Measurements from ENCODE around the gene ADAMTS3. TPM values are rescaled to one million over a fixed set of nuclear protein-coding genes. Genes with fewer than 3 reads are reported as not detected.
A peak's percentile ranks its signal among the peaks of the same experiment; 100 is the strongest.

The ADAMTS3 gene
- total RNA-seq, 3 donors from 2014 or later, result 0.17 to 0.57 (median 0.41) TPM

DNA sequence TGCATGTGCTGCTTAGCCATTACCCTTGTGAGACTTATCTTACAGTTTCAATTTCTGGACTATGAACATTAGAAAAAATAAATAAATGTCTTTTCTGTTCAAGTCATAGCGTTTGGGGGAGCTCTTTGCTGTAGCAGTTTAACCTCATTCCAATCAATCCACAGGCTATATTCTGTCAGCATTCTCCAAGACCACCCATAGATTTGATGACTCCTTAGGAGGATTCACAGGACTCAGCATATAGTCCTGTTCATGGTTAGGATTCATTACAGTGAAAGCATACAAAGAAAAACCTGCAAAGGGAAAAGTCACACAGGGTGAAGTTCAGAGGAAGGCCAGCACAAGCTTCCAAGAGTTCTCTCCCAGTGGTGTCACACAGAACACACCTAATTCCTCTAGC, 180.5 kb downstream of the ADAMTS3 start:
- H3K4me1 ChIP-seq (ENCODE audit: low read depth), result no peaks in the 10 kb centered on the region
- H3K9me3 ChIP-seq, result no peaks in the 10 kb centered on the region
- TF ChIP-seq, protein P1, sequence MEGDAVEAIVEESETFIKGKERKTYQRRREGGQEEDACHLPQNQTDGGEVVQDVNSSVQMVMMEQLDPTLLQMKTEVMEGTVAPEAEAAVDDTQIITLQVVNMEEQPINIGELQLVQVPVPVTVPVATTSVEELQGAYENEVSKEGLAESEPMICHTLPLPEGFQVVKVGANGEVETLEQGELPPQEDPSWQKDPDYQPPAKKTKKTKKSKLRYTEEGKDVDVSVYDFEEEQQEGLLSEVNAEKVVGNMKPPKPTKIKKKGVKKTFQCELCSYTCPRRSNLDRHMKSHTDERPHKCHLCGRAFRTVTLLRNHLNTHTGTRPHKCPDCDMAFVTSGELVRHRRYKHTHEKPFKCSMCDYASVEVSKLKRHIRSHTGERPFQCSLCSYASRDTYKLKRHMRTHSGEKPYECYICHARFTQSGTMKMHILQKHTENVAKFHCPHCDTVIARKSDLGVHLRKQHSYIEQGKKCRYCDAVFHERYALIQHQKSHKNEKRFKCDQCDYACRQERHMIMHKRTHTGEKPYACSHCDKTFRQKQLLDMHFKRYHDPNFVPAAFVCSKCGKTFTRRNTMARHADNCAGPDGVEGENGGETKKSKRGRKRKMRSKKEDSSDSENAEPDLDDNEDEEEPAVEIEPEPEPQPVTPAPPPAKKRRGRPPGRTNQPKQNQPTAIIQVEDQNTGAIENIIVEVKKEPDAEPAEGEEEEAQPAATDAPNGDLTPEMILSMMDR (IDR thresholded peaks at IDR 0.05), result no peak
- ATAC-seq (no peak), DNase-seq (no peak)
- no peak overlapping the region for H3K4me3 ChIP-seq
- no peaks in the 10 kb centered on the region for H3K36me3 ChIP-seq (ENCODE audit: low read depth)
- intact Hi-C loops (cut with DNase I, micrococcal nuclease), result no loop called here

DNA sequence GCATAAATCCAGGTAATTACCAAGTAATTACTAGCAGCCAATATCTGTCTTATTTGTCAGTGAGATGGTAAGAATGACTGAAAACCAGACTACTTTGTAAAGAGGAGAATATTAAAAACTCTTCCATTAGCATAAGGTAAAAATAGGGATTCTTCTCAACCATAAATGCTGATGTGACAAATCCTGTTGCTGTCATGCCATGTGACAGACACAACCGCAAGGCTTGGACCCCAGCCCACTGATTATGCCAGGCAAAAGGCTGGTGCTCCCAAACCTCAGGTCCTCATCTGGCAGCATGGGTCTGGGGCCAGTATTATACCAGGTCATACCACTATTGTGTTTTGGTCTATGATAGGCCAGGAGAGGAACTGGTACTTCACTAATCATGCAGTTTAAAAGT, 181.1 kb downstream of the ADAMTS3 start:
- Histone ChIP-seq H3K36me3 (ENCODE audit: low read depth) (no peaks in the 10 kb centered on the region), H3K4me3 (no peak overlapping the region), H3K9me3 (no peaks in the 10 kb centered on the region), H3K4me1 (ENCODE audit: low read depth) (no peaks in the 10 kb centered on the region)
- intact Hi-C loops (cut with DNase I, micrococcal nuclease), result no loop called here
- no peak for DNase-seq
- TF ChIP-seq, protein P1 (IDR thresholded peaks at IDR 0.05), result no peak
- no peak for ATAC-seq

DNA sequence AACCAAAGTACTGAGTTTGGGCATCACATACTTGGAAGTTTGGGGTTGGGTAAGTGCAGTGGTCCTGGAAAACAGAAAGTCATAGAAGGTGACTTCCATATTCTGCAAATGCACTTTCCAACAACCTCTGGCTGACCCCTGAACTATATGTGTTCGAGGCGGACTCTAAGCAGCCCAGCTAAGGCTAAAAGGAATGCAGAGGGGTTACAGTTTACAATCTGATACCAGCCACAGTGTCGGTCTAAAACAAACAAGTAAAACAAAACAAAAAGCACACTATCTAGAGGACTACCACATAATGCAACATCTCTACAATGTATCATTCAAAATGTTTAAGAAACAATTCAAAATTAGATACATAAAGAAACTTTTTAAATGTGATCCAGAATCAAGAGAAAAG, 185.6 kb downstream of the ADAMTS3 start:
- ATAC-seq (no peak), DNase-seq (no peak)
- H3K4me3 ChIP-seq, result no peak overlapping the region
- no peaks in the 10 kb centered on the region for H3K36me3 ChIP-seq (ENCODE audit: low read depth)
- TF ChIP-seq, protein P1 (IDR thresholded peaks at IDR 0.05), result no peak
- no peaks in the 10 kb centered on the region for H3K9me3 ChIP-seq
- intact Hi-C loops (cut with DNase I, micrococcal nuclease), result no loop called here
- no peaks in the 10 kb centered on the region for H3K4me1 ChIP-seq (ENCODE audit: low read depth)

DNA sequence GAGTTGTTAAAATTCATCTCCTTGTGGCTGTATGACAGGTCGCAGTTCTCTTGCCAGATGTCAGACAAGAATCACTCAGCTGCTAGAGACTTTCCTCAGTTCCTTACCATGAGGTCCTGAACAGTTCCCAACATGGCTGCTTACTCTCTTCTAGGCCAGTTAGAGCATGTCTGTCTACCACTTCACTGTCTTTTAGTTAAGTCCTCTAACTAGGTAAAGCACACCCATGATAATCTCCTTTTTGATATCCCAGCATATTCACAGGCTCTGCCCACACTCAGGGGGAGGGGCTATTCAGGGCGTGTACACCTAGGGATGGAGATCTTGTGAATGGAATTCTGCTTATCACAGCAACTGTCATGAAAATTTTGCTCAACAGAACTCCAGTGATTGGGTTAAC, 190.1 kb downstream of the ADAMTS3 start:
- H3K9me3 ChIP-seq, result no peaks in the 10 kb centered on the region
- intact Hi-C loops (cut with DNase I, micrococcal nuclease), result no loop called here
- DNase-seq, result no peak
- no peak overlapping the region for H3K4me3 ChIP-seq
- TF ChIP-seq, protein P1 (IDR thresholded peaks at IDR 0.05), result no peak
- no peaks in the 10 kb centered on the region for H3K36me3 ChIP-seq (ENCODE audit: low read depth)
- H3K4me1 ChIP-seq (ENCODE audit: low read depth), result no peaks in the 10 kb centered on the region
- no peak for ATAC-seq

DNA sequence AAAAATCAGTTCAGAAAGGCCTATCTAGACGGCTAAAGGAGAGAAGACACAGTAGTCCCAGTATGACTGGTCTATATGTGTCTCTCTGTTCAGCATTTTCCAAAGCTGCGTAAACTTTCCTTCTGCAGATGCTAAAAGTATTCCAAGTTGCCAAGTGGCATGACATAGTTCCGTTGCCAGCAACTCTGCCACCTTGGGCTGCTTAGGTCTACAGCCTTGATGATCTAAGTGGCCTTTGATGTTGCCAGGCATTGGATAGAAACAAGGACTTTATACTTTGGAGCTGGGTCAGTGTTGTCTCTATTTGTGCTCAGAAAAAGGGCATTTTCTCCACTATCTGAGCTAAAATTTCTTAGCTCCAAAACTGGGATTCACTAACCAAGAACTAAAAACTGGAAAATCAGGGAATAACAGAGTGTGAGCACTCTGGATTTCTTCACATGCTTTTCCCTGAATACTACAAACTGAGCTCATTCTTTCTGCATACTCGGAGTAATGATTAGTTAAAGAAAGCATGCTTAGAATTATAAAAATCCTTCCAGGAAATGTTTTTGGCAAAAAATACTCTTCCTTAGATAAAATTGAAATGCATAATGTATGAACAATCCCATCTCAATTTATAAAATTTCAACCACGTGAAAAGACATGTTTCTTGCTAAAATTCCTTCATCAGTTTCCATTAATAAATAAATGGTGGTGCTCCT, 191.4 kb downstream of the ADAMTS3 start:
- H3K9me3 ChIP-seq, result no peaks in the 10 kb centered on the region
- H3K4me3 ChIP-seq, result no peak overlapping the region
- H3K36me3 ChIP-seq (ENCODE audit: low read depth), result no peaks in the 10 kb centered on the region
- DNase-seq, result no peak
- intact Hi-C loops (cut with DNase I, micrococcal nuclease), result no loop called here
- H3K4me1 ChIP-seq (ENCODE audit: low read depth), result no peaks in the 10 kb centered on the region
- ATAC-seq, result peak; percentile 37
- TF ChIP-seq, protein P1 (IDR thresholded peaks at IDR 0.05), result no peak
